Keratinocyte (primary cell): Measurements from ENCODE around the gene CYP2R1. TPM values are rescaled to one million over a fixed set of nuclear protein-coding genes. Genes with fewer than 3 reads are reported as not detected.

ENCODE experiments used
- DNase-seq: peaks from one replicate; pipeline ENCODE4 v3.0.0-alpha.2; 2011; ENCODE audit warnings: low read depth, missing footprints, low spot score
- FAIRE-seq: peaks from 2 replicates; lab custom pipeline; 2011; peaks lifted over from hg19 to GRCh38; lab: Jason Lieb, UNC
- H2AFZ ChIP-seq: 2 replicates; pipeline ENCODE4 v1.6.0; 2012; ENCODE audit warnings: low read length, control low read depth, inconsistent platforms; ENCODE audit not compliant: control insufficient read depth
- H3K27ac ChIP-seq: 2 replicates; pipeline ENCODE4 v1.5.1; 2011; ENCODE audit warnings: low read length; ENCODE audit not compliant: control insufficient read depth, insufficient read depth
- H3K27me3 ChIP-seq: 3 replicates; pipeline ENCODE4 v1.6.0; 2011; ENCODE audit warnings: low read length; ENCODE audit not compliant: control insufficient read depth, insufficient read depth; ENCODE audit errors: extremely low read depth
- H3K36me3 ChIP-seq, 2 experiments: 2 replicates in 1 of 2; 3 replicates in 1 of 2; pipeline ENCODE4 v1.5.1; 2011; ENCODE audit warnings: low read length in 2 of 2, mild to moderate bottlenecking in 1 of 2; ENCODE audit not compliant: control insufficient read depth in 2 of 2, insufficient read depth in 2 of 2; ENCODE audit errors: extremely low read depth in 1 of 2
- H3K4me1 ChIP-seq: 3 replicates; pipeline ENCODE4 v1.5.1; 2011; ENCODE audit warnings: low read length; ENCODE audit not compliant: control insufficient read depth, insufficient read depth; ENCODE audit errors: extremely low read depth
- H3K4me2 ChIP-seq: 3 replicates; pipeline ENCODE4 v1.6.0; 2011; ENCODE audit warnings: low read depth, low read length; ENCODE audit not compliant: control insufficient read depth, insufficient read depth; ENCODE audit errors: extremely low read depth
- H3K4me3 ChIP-seq, 3 experiments: fragments of 200-600 bp in 1 of 3; sonication (generic) in 1 of 3; 2 replicates in 2 of 3; 3 replicates in 1 of 3; pipeline ENCODE4 v1.5.1; 2011 to 2016; ENCODE audit warnings: low read length in 3 of 3, mild to moderate bottlenecking in 3 of 3, control low read depth in 2 of 3, inconsistent platforms in 1 of 3, low read depth in 1 of 3, mixed read lengths in 1 of 3, mixed run types in 1 of 3, moderate library complexity in 1 of 3; ENCODE audit not compliant: control insufficient read depth in 2 of 3, insufficient read depth in 2 of 3; ENCODE audit errors: extremely low read depth in 1 of 3
- H3K79me2 ChIP-seq: 2 replicates; pipeline ENCODE4 v1.6.0; 2012; ENCODE audit warnings: low read length; ENCODE audit not compliant: control insufficient read depth, insufficient read depth
- H3K9ac ChIP-seq: 3 replicates; pipeline ENCODE4 v1.6.0; 2011; ENCODE audit warnings: low read length; ENCODE audit not compliant: control insufficient read depth, insufficient read depth; ENCODE audit errors: extremely low read depth
- H3K9me1 ChIP-seq: 3 replicates; pipeline ENCODE4 v1.6.0; 2011; ENCODE audit warnings: low read length; ENCODE audit not compliant: control insufficient read depth, insufficient read depth; ENCODE audit errors: extremely low read depth
- H3K9me3 ChIP-seq: 2 replicates; pipeline ENCODE4 v1.5.1; 2012; ENCODE audit warnings: low read depth, low read length; ENCODE audit not compliant: control insufficient read depth
- H4K20me1 ChIP-seq: 3 replicates; pipeline ENCODE4 v1.6.0; 2011; ENCODE audit warnings: low read length; ENCODE audit not compliant: control insufficient read depth, insufficient read depth; ENCODE audit errors: extremely low read depth
- EZH2 ChIP-seq: IDR thresholded peaks from one replicate; pipeline ENCODE4 v1.6.1; 2012; ENCODE audit warnings: inconsistent platforms, mild to moderate bottlenecking, low read length, moderate library complexity
- dilution Hi-C: fragments of 300-500 bp; cut with MboI; formaldehyde crosslinking; loops from one replicate; pipeline ENCODE4 v1.7.0; 2020; ENCODE audit warnings: low sequenced_read_pairs; ENCODE audit not compliant: extremely low pct_ligation_motif_present
- polyA plus RNA-seq, 5 experiments: library from polyadenylated mRNA; depleted of rRNA in 3 of 5; stranded (reverse) in 3 of 5; stranded (forward) in 1 of 5; unstranded in 1 of 5; fragments of >200 nt; gene quantifications; 1 replicate in 1 of 5; 2 replicates in 3 of 5; 3 replicates in 1 of 5; pipeline versions ENCODE4 v1.2.1 to v1.2.3, GENCODE V29; 2011 to 2012; ENCODE audit warnings: missing spikeins in 2 of 5, low read depth in 1 of 5, low replicate concordance in 1 of 5
- TF ChIP-seq, protein P1 (sequence below), 3 experiments: IDR thresholded peaks in 1 of 3; conservative IDR thresholded peaks in 1 of 3; optimal IDR thresholded peaks in 1 of 3; 2 replicates in 2 of 3; 3 replicates in 1 of 3; pipeline versions ENCODE3 to v1.5.1; 2011; ENCODE audit warnings: low read length in 3 of 3, mild to moderate bottlenecking in 3 of 3, moderate library complexity in 2 of 3, control low read depth in 1 of 3, inconsistent platforms in 1 of 3; ENCODE audit not compliant: insufficient read depth in 2 of 3; ENCODE audit errors: extremely low read depth in 1 of 3

CYP2R1 gene
- polyA plus RNA-seq, 1 donor (not counting 4 experiments of a cell fraction or from before 2014, with no cell fraction given), result 15.5 TPM

DNA sequence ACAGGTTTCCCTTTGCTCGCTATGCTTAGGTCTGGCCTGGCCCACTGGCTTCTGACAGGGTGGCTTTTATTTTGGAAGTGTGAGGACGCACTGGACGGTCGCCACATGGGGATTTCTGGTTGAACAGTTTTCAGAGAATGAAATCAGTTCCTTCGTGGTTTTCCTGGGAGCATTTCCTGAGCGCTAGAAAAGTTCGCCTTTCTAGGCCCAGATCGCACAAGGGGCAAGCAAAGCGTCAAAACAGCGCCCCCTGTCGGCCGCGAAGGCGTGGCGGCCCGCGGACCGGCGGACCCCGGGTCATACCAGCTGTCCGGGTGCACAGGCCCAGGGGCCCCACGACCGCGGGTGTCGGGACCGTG, 12.7 kb upstream of the CYP2R1 start:
- Histone ChIP-seq H3K4me1 (peaks cover 3% of the 10 kb centered on the region), H3K4me3 (no peak overlapping the region), H3K27me3 (peaks cover 12% of the 10 kb centered on the region), H3K4me2 (no peak overlapping the region), H3K9me3 (no peaks in the 10 kb centered on the region), H3K9ac (no peak overlapping the region), H3K36me3 (no peaks in the 10 kb centered on the region), H4K20me1 (no peaks in the 10 kb centered on the region), H3K9me1 (no peaks in the 10 kb centered on the region), H2AFZ (no peak overlapping the region), H3K79me2 (no peaks in the 10 kb centered on the region), H3K27ac (no peak overlapping the region)
- no peak for TF ChIP-seq EZH2
- TF ChIP-seq, protein P1, sequence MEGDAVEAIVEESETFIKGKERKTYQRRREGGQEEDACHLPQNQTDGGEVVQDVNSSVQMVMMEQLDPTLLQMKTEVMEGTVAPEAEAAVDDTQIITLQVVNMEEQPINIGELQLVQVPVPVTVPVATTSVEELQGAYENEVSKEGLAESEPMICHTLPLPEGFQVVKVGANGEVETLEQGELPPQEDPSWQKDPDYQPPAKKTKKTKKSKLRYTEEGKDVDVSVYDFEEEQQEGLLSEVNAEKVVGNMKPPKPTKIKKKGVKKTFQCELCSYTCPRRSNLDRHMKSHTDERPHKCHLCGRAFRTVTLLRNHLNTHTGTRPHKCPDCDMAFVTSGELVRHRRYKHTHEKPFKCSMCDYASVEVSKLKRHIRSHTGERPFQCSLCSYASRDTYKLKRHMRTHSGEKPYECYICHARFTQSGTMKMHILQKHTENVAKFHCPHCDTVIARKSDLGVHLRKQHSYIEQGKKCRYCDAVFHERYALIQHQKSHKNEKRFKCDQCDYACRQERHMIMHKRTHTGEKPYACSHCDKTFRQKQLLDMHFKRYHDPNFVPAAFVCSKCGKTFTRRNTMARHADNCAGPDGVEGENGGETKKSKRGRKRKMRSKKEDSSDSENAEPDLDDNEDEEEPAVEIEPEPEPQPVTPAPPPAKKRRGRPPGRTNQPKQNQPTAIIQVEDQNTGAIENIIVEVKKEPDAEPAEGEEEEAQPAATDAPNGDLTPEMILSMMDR (optimal IDR thresholded peaks at IDR 0.05 in 1 of 3, IDR thresholded peaks at IDR 0.05 in 1 of 3, conservative IDR thresholded peaks at IDR 0.05 in 1 of 3; ENCODE audit: extremely low read depth in 1 of 3, insufficient read depth in 2 of 3, low read length in 3 of 3), result peak in 2 of 3 experiments; percentile 68 to 77
- no peak for DNase-seq
- dilution Hi-C loops, result no loop called here
- no peak for FAIRE-seq

DNA sequence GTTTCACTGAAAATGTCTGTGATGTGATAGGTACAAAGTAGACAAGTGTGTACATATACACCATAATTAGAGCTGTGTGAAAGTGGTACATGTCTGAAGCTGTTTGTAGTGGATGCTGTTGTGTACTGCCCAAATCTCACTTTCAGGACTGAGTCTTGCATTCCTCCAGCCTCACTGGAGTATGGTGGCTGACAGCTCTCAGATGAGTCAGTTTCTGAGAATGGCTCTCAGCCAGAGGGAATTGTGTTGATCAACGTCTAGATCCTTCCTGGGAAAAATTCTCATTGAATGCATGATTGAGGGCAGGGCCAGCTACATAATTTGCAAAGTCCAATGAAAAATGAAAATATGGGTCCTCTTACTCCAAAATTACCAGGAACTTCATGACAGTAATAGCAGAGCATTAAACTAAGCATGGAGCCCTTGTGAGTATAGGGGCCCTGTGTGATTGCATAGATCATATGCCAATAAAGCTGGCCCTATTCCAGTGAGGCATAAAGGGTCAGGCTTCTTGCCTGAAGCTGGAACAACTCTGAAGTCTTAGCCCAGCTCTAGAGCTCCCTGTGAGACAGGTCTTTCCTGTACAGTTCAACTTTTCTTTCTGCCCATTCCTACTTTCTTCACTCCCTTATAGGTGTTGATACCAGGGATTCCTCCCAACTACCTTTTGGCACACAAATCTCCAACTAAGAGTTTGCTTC, 10.8 kb upstream of the CYP2R1 start:
- Histone ChIP-seq H3K9ac (no peak overlapping the region), H3K36me3 (no peaks in the 10 kb centered on the region), H3K4me1 (peaks cover 3% of the 10 kb centered on the region), H3K9me1 (no peaks in the 10 kb centered on the region), H3K27ac (no peak overlapping the region), H2AFZ (no peak overlapping the region), H3K4me3 (no peak overlapping the region), H3K27me3 (peaks cover 12% of the 10 kb centered on the region), H3K79me2 (no peaks in the 10 kb centered on the region), H4K20me1 (no peaks in the 10 kb centered on the region), H3K9me3 (no peaks in the 10 kb centered on the region), H3K4me2 (no peak overlapping the region)
- peak; percentile 89 for FAIRE-seq
- dilution Hi-C loops, result no loop called here
- DNase-seq, result no peak
- TF ChIP-seq, protein P1 (optimal IDR thresholded peaks at IDR 0.05 in 1 of 3, IDR thresholded peaks at IDR 0.05 in 1 of 3, conservative IDR thresholded peaks at IDR 0.05 in 1 of 3; ENCODE audit: extremely low read depth in 1 of 3, insufficient read depth in 2 of 3, low read length in 3 of 3), result no peak
- TF ChIP-seq EZH2, result no peak
